Measurements from ENCODE around the gene NADK2.

- TF ChIP-seq CTCF (IDR thresholded peaks at IDR 0.05; ENCODE audit: low read length): no peak
- no peak for TF ChIP-seq EZH2phosphoT487 (IDR thresholded peaks at IDR 0.05; ENCODE audit: low read length)
These were observed 22.6 kb upstream of the NADK2 start for GRCh38 chr5:36264202-36264760.

All from MM.1S (cell line).